Fibroblast of villous mesenchyme (primary cell): ENCODE measurements around the gene WDR77. TPM values are rescaled to one million over a fixed set of nuclear protein-coding genes. Genes with fewer than 3 reads are reported as not detected.

Source experiments
- DNase-seq: peaks from one replicate; pipeline ENCODE4 v3.0.0-alpha.2; 2010; ENCODE audit warnings: low read depth
- H3K4me3 ChIP-seq: 2 replicates; pipeline ENCODE4 v1.5.1; 2011; ENCODE audit warnings: low read depth, mild to moderate bottlenecking, low read length
- total RNA-seq: library from RNA; depleted of rRNA; stranded (reverse); fragments of >200 nt; gene quantifications from 2 replicates; pipeline ENCODE4 v1.2.3, GENCODE V29; 2012
- TF ChIP-seq, protein P1 (sequence below): IDR thresholded peaks from 2 replicates; pipeline ENCODE4 v1.5.1; 2012; ENCODE audit warnings: low read depth, mild to moderate bottlenecking, low read length; ENCODE audit not compliant: insufficient read depth

The WDR77 gene
- total RNA-seq, 1 donor, result 59.2 TPM

GRCh38 chr1:111420377-111420776 is 28.7 kb downstream of the WDR77 start:
- no peak for DNase-seq
- TF ChIP-seq, protein P1, sequence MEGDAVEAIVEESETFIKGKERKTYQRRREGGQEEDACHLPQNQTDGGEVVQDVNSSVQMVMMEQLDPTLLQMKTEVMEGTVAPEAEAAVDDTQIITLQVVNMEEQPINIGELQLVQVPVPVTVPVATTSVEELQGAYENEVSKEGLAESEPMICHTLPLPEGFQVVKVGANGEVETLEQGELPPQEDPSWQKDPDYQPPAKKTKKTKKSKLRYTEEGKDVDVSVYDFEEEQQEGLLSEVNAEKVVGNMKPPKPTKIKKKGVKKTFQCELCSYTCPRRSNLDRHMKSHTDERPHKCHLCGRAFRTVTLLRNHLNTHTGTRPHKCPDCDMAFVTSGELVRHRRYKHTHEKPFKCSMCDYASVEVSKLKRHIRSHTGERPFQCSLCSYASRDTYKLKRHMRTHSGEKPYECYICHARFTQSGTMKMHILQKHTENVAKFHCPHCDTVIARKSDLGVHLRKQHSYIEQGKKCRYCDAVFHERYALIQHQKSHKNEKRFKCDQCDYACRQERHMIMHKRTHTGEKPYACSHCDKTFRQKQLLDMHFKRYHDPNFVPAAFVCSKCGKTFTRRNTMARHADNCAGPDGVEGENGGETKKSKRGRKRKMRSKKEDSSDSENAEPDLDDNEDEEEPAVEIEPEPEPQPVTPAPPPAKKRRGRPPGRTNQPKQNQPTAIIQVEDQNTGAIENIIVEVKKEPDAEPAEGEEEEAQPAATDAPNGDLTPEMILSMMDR, result no peak
- no peak overlapping the region for H3K4me3 ChIP-seq

- no peak overlapping the region for H3K4me3 ChIP-seq
- no peak for DNase-seq
- TF ChIP-seq, protein P1, result no peak
Measured at GRCh38 chr1:111419037-111419436, 30.0 kb downstream of the WDR77 start.

DNA sequence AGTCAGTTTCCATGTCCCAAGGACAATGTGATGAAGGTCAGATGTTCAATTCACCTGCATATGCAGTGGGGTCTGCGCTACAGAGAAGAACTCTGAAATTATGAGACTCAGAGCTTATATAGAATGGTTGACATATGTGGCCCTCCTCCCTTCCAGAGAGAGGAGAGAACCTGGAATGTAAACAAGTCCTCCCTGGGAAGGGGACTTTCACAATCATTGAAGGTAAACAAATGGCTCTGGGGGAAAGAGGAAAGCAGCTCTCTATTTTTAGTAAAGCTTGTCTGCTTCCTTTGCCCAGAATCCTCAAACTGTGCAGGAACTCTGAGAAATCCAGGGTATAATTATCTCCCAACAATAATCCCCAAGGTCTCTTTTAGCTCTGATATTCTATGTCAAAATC is 31.3 kb downstream of the WDR77 start:
- TF ChIP-seq, protein P1, result no peak
- peak; percentile 90 for DNase-seq
- no peak overlapping the region for H3K4me3 ChIP-seq

- TF ChIP-seq, protein P1, result no peak
Measured at GRCh38 chr1:111415461-111415860, 33.6 kb downstream of the WDR77 start.

GRCh38 chr1:111414756-111415155 is 34.3 kb downstream of the WDR77 start:
- no peak overlapping the region for H3K4me3 ChIP-seq
- DNase-seq, result no peak
- TF ChIP-seq, protein P1, result no peak

More at GRCh38 chr1:111415461-111415860, 33.6 kb downstream of the WDR77 start:
- no peak overlapping the region for H3K4me3 ChIP-seq
- DNase-seq, result no peak

DNA sequence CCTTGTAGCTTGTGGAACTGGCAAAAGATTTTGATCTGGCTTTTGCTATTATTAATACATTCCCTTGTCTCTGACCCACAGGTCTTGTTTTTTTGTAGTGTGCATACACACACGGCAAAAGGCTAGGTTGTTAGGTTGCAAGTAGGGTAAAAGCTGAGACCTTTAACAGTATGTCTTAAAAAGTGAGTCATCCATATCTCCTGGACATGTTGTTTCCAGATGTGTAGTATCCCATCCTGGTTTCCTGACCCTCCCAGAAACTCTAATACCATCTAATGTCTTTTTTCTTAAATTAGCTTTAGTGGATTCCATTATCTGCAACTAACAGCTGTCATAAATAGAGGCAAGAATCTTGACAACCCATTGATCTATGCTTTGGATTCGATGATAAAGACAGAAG is 36.2 kb downstream of the WDR77 start:
- peak; percentile 54 for DNase-seq
- no peak overlapping the region for H3K4me3 ChIP-seq
- TF ChIP-seq, protein P1, result no peak

GRCh38 chr1:111407301-111407700 is 41.8 kb downstream of the WDR77 start:
- no peak overlapping the region for H3K4me3 ChIP-seq
- TF ChIP-seq, protein P1, result no peak
- DNase-seq, result no peak
